ENCODE results near the gene ASS1.
A peak's percentile ranks its signal among the peaks of the same experiment; 100 is the strongest.

ASS1 gene

GRCh38 chr9:130437011-130437789 is 7.6 kb upstream of the ASS1 start:
- DNase-seq, result no peak

- no peak for DNase-seq
Observed at GRCh38 chr9:130438382-130438981, 6.3 kb upstream of the ASS1 start.

- DNase-seq, result no peak
Observed at GRCh38 chr9:130441031-130441430, 3.7 kb upstream of the ASS1 start.

- DNase-seq, result no peak
Observed at GRCh38 chr9:130442746-130443455, 1.9 kb upstream of the ASS1 start.

GRCh38 chr9:130443456-130443801 is 1.3 kb upstream of the ASS1 start:
- DNase-seq, result no peak

- no peak for DNase-seq
Observed at GRCh38 chr9:130443840-130444492, 795 bp upstream of the ASS1 start.

- no peak for DNase-seq
Observed at GRCh38 chr9:130445268-130445983, 665 bp downstream of the ASS1 start.

GRCh38 chr9:130446101-130446861 is 1.5 kb downstream of the ASS1 start:
- DNase-seq, result no peak

- DNase-seq, result no peak
Observed at GRCh38 chr9:130447193-130447816, 2.5 kb downstream of the ASS1 start.

GRCh38 chr9:130448035-130448624 is 3.4 kb downstream of the ASS1 start:
- DNase-seq, result peak; percentile 5

GRCh38 chr9:130448771-130449603 is 4.2 kb downstream of the ASS1 start:
- DNase-seq, result no peak

GRCh38 chr9:130450344-130451003 is 5.7 kb downstream of the ASS1 start:
- DNase-seq, result no peak

GRCh38 chr9:130451004-130451390 is 6.2 kb downstream of the ASS1 start:
- no peak for DNase-seq

- no peak for DNase-seq
Observed at GRCh38 chr9:130451509-130452388, 7.0 kb downstream of the ASS1 start.

- no peak for DNase-seq
Observed at GRCh38 chr9:130452835-130453234, 8.1 kb downstream of the ASS1 start.

GRCh38 chr9:130453487-130453886 is 8.7 kb downstream of the ASS1 start:
- no peak for DNase-seq

- DNase-seq, result no peak
Observed at GRCh38 chr9:130454096-130454811, 9.5 kb downstream of the ASS1 start.

- DNase-seq, result no peak
Observed at GRCh38 chr9:130454812-130455325, 10.1 kb downstream of the ASS1 start.

All from activated naive CD4-positive, alpha-beta T cell treated with Interleukin-2 at 50 U/mL for 16 hours (primary cell).